Nephron progenitor cell (in vitro differentiated cells): ENCODE data around the gene COL20A1.

Experiments used
- DNase-seq: peaks from one replicate; pipeline ENCODE4 v3.0.0; 2021
- H3K27ac Mint-ChIP-seq: 2 replicates; pipeline ENCODE4 v1.8.0; 2021; ENCODE audit warnings: mild to moderate bottlenecking, moderate library complexity, mixed read lengths
- H3K27me3 Mint-ChIP-seq: 2 replicates; pipeline ENCODE4 v1.8.0; 2021; ENCODE audit warnings: mild to moderate bottlenecking, low read depth, mixed read lengths; ENCODE audit not compliant: poor library complexity
- H3K36me3 Mint-ChIP-seq: 2 replicates; pipeline ENCODE4 v1.8.0; 2021; ENCODE audit warnings: low read depth, mixed read lengths
- H3K4me1 Mint-ChIP-seq: 2 replicates; pipeline ENCODE4 v1.8.0; 2021; ENCODE audit warnings: mixed read lengths
- H3K4me3 Mint-ChIP-seq: 2 replicates; pipeline ENCODE4 v1.8.0; 2021; ENCODE audit warnings: mild to moderate bottlenecking, moderate library complexity, mixed read lengths
- H3K9me3 Mint-ChIP-seq: 2 replicates; pipeline ENCODE4 v1.8.0; 2021; ENCODE audit warnings: mild to moderate bottlenecking, moderate library complexity, mixed read lengths
- CTCF ChIP-seq: fragments of 200-600 bp; sonication (generic); IDR thresholded peaks from 2 replicates; pipeline ENCODE4 v1.5.0; 2021; ENCODE audit warnings: antibody characterized with exemption

Gene COL20A1

GRCh38 chr20:63288581-63289251 is 4.3 kb upstream of the COL20A1 start:
- peaks cover 6% of the 10 kb centered on the region for H3K36me3 Mint-ChIP-seq
- H3K27me3 Mint-ChIP-seq = no peaks in the 10 kb centered on the region
- TF ChIP-seq CTCF = no peak
- DNase-seq = no peak
- H3K27ac Mint-ChIP-seq = no peak overlapping the region
- H3K4me3 Mint-ChIP-seq = no peak overlapping the region
- no peaks in the 10 kb centered on the region for H3K4me1 Mint-ChIP-seq
- H3K9me3 Mint-ChIP-seq = no peaks in the 10 kb centered on the region

GRCh38 chr20:63289311-63290135 is 3.5 kb upstream of the COL20A1 start:
- Mint-ChIP-seq H3K27me3 (no peaks in the 10 kb centered on the region), H3K4me1 (no peaks in the 10 kb centered on the region), H3K9me3 (no peaks in the 10 kb centered on the region), H3K27ac (no peak overlapping the region), H3K4me3 (no peak overlapping the region), H3K36me3 (no peaks in the 10 kb centered on the region)
- TF ChIP-seq CTCF = no peak
- no peak for DNase-seq

GRCh38 chr20:63290136-63290676 is 2.8 kb upstream of the COL20A1 start:
- no peaks in the 10 kb centered on the region for H3K9me3 Mint-ChIP-seq
- peaks cover 2% of the 10 kb centered on the region for H3K4me1 Mint-ChIP-seq
- H3K4me3 Mint-ChIP-seq = no peak overlapping the region
- no peaks in the 10 kb centered on the region for H3K36me3 Mint-ChIP-seq
- H3K27ac Mint-ChIP-seq = no peak overlapping the region
- DNase-seq = no peak
- peaks cover 6% of the 10 kb centered on the region for H3K27me3 Mint-ChIP-seq
- no peak for TF ChIP-seq CTCF

- no peak overlapping the region for H3K27ac Mint-ChIP-seq
- peak; percentile 84 for DNase-seq
- H3K27me3 Mint-ChIP-seq = peaks cover 13% of the 10 kb centered on the region
- no peaks in the 10 kb centered on the region for H3K9me3 Mint-ChIP-seq
- TF ChIP-seq CTCF = peak; percentile 68
- H3K36me3 Mint-ChIP-seq = no peaks in the 10 kb centered on the region
- no peak overlapping the region for H3K4me3 Mint-ChIP-seq
- peaks cover 5% of the 10 kb centered on the region for H3K4me1 Mint-ChIP-seq
Observed at GRCh38 chr20:63290677-63291472, 2.1 kb upstream of the COL20A1 start.

- H3K27me3 Mint-ChIP-seq = peaks cover 22% of the 10 kb centered on the region
- no peak for TF ChIP-seq CTCF
- H3K4me1 Mint-ChIP-seq = peaks cover 5% of the 10 kb centered on the region
- DNase-seq = no peak
- no peak overlapping the region for H3K27ac Mint-ChIP-seq
- H3K4me3 Mint-ChIP-seq = no peak overlapping the region
- H3K9me3 Mint-ChIP-seq = no peaks in the 10 kb centered on the region
- H3K36me3 Mint-ChIP-seq = no peaks in the 10 kb centered on the region
Observed at GRCh38 chr20:63291811-63292210, 1.2 kb upstream of the COL20A1 start.
